Measurements from ENCODE around the gene CHIT1.

DNA sequence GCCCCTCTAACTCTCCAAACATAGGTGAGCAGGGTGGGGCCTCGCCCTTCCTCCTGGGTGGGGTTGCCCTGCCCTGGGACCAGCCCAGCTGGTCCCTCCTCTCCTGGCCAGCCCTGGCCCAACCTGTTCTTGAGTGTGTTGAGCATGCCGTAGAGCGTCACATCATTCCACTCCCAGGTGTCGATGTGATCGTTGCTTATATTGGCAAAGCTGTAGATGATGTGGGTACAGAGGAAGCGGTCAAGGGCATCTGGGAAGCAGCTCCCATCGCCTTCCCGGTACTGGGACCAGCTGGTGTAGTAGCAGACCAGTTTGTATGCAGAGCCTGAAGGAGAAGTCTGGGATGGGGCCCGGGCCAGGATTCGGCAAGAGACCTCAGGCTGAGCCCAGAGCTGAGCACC is 44.4 kb downstream of the CHIT1 start:
- TF ChIP-seq, protein P1, sequence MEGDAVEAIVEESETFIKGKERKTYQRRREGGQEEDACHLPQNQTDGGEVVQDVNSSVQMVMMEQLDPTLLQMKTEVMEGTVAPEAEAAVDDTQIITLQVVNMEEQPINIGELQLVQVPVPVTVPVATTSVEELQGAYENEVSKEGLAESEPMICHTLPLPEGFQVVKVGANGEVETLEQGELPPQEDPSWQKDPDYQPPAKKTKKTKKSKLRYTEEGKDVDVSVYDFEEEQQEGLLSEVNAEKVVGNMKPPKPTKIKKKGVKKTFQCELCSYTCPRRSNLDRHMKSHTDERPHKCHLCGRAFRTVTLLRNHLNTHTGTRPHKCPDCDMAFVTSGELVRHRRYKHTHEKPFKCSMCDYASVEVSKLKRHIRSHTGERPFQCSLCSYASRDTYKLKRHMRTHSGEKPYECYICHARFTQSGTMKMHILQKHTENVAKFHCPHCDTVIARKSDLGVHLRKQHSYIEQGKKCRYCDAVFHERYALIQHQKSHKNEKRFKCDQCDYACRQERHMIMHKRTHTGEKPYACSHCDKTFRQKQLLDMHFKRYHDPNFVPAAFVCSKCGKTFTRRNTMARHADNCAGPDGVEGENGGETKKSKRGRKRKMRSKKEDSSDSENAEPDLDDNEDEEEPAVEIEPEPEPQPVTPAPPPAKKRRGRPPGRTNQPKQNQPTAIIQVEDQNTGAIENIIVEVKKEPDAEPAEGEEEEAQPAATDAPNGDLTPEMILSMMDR (conservative IDR thresholded peaks at IDR 0.05; ENCODE audit: low read length), result no peak
- TF ChIP-seq EZH2phosphoT487 (IDR thresholded peaks at IDR 0.05; ENCODE audit: borderline replicate concordance, low read depth, low read length), result no peak

Data from OCI-LY7 (cell line).